ENCODE data around the gene NTN1.

DNA sequence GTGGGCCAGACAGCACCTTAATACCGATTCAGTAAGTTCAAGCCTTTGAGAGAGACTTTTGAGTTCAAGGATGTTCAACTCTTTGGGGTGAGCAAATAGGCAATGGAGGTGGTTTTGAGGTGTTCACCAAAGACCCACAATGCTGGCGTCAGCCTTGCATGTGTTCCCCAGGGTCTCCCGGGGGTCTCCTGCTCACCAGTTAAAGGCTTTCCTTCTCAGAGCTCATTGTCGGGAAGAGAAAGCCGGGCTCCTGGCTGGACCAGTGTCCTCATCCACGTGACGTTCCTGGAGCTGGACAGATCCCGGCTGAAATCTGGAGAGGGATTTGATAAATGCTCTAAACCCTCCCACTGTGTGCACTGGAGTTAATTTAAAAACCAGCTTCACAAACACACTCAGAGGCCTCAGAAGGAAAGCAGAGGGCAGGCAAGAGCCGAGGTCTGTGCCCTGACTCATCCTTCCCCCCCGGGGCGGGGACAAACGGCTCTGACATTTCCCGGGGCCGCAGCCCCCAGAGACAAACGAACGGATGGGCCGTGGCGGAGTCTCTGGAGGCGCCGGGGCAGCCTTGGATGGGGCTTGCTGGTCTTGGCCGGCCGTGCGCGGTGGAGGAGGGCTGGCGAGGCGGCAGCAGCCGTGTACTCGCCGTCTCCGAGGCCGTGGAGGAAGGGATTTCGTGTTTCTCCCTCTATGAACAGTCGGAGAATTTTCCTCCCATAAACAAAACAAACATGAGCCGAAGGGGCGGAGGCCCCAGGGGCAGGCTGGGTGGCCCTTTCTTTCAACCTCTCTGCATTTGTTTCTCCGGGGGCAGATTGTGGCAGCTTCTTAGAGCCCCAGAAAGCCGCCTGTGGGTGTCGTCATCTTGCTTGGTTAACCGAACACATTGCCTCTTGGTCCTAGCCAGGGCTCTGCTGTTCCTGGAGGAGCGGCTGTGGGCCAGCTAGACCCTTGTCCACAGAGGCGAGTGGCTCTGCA lies 94.2 kb downstream of the NTN1 start:
- no peak for TF ChIP-seq EZH2 (IDR thresholded peaks at IDR 0.05)
- no peak for TF ChIP-seq POLR2AphosphoS5 (IDR thresholded peaks at IDR 0.05; ENCODE audit: borderline replicate concordance, low read depth, low read length)
- no peak for TF ChIP-seq FOXP2 (optimal IDR thresholded peaks at IDR 0.05; ENCODE audit: control extremely low read depth, extremely low read length, insufficient read depth)
